IMR-90 (cell line): Measurements from ENCODE around the gene ADD1. TPM values are rescaled to one million over a fixed set of nuclear protein-coding genes. Genes with fewer than 3 reads are reported as not detected.

ENCODE experiments used
- ATAC-seq: fragments of 200-7000 bp; cut with Tn5 transposase; 2 replicates; pipeline ENCODE4 v1.9.1; 2020; ENCODE audit warnings: low read depth, mild to moderate bottlenecking, moderate library complexity
- BruUV-seq: library from RNA; stranded (reverse); fragments of 400-500 nt; replicated peaks from 2 replicates; lab custom pipeline; 2021; lab: Mats Ljungman, UMichigan
- CTCF ChIA-PET: fragments of 300-600 bp; formaldehyde crosslinking; extraction: SDS; loops from one replicate; lab custom pipeline; 2021; ENCODE audit warnings: antibody characterized with exemption; lab: Yijun Ruan, JAX
- POLR2A ChIA-PET: fragments of 300-600 bp; sonication (Branson Sonifier 250); formaldehyde crosslinking; loops from one replicate; lab custom pipeline; 2022; ENCODE audit warnings: antibody characterized with exemption; ENCODE audit not compliant: unreplicated experiment; lab: Charles Lee
- DNase-seq: peaks from one replicate; pipeline ENCODE4 v3.0.0; 2013
- H2AFZ ChIP-seq: replicated peaks from 2 replicates; pipeline ENCODE3; 2013; ENCODE audit warnings: low read length, mild to moderate bottlenecking; ENCODE audit not compliant: poor library complexity
- H2AK5ac ChIP-seq: 2 replicates; pipeline ENCODE4 v1.6.1; 2013; ENCODE audit warnings: low read depth, low read length, inconsistent platforms
- H2AK9ac ChIP-seq: replicated peaks from 2 replicates; pipeline ENCODE3; 2013; ENCODE audit warnings: mild to moderate bottlenecking, low read depth, low read length, moderate library complexity; ENCODE audit not compliant: poor library complexity
- H2BK120ac ChIP-seq: 2 replicates; pipeline ENCODE4 v1.6.1; 2013; ENCODE audit warnings: low read depth, low read length, inconsistent platforms
- H2BK15ac ChIP-seq: 3 replicates; pipeline ENCODE4 v1.6.1; 2013; ENCODE audit warnings: low read depth, low read length, inconsistent platforms
- H2BK20ac ChIP-seq: 2 replicates; pipeline ENCODE4 v1.6.1; 2013; ENCODE audit warnings: low read depth, mild to moderate bottlenecking, inconsistent platforms, low read length, moderate library complexity
- H2BK5ac ChIP-seq: 2 replicates; pipeline ENCODE4 v1.6.1; 2013; ENCODE audit warnings: mild to moderate bottlenecking, low read depth, low read length, inconsistent platforms; ENCODE audit not compliant: poor library complexity, severe bottlenecking
- H3K14ac ChIP-seq: replicated peaks from 2 replicates; pipeline ENCODE4 v1.6.1; 2013; ENCODE audit warnings: low read depth, low read length, inconsistent platforms
- H3K18ac ChIP-seq: 2 replicates; pipeline ENCODE4 v1.6.1; 2013; ENCODE audit warnings: low read depth, low read length, control low read depth
- H3K23ac ChIP-seq: 2 replicates; pipeline ENCODE4 v1.6.1; 2013; ENCODE audit warnings: low read depth, low read length, inconsistent platforms
- H3K27ac ChIP-seq: 2 replicates; pipeline ENCODE4 v1.5.1; 2013; ENCODE audit warnings: mild to moderate bottlenecking, control low read depth, low read length; ENCODE audit not compliant: insufficient read depth
- H3K27me3 ChIP-seq: 2 replicates; pipeline ENCODE4 v1.6.1; 2013; ENCODE audit warnings: low read length; ENCODE audit not compliant: control insufficient read depth, insufficient read depth
- H3K36me3 ChIP-seq: 2 replicates; pipeline ENCODE4 v1.6.1; 2013; ENCODE audit warnings: low read length, mixed read lengths; ENCODE audit not compliant: control insufficient read depth, insufficient read depth
- H3K4ac ChIP-seq: 2 replicates; pipeline ENCODE4 v1.6.1; 2013; ENCODE audit warnings: low read depth, low read length, inconsistent platforms
- H3K4me1 ChIP-seq: 2 replicates; pipeline ENCODE4 v1.6.1; 2013; ENCODE audit warnings: low read length, mixed read lengths; ENCODE audit not compliant: control insufficient read depth, insufficient read depth
- H3K4me2 ChIP-seq: 2 replicates; pipeline ENCODE4 v1.6.1; 2013; ENCODE audit warnings: low read depth, mild to moderate bottlenecking, control low read depth, low read length, moderate library complexity
- H3K4me3 ChIP-seq: 2 replicates; pipeline ENCODE4 v1.5.1; 2013; ENCODE audit warnings: low read depth, mild to moderate bottlenecking, control low read depth, low read length, moderate library complexity; ENCODE audit not compliant: insufficient read depth
- H3K56ac ChIP-seq: 2 replicates; pipeline ENCODE4 v1.6.1; 2013; ENCODE audit warnings: low read length, inconsistent platforms; ENCODE audit not compliant: insufficient read depth; ENCODE audit errors: extremely low read depth
- H3K79me1 ChIP-seq, 2 experiments: 2 replicates each; pipeline ENCODE4 v1.6.1; 2013; ENCODE audit warnings: low read length in 2 of 2, inconsistent platforms in 1 of 2, low read depth in 1 of 2
- H3K9ac ChIP-seq: 2 replicates; pipeline ENCODE4 v1.6.1; 2013; ENCODE audit warnings: low read depth, low read length, control low read depth
- H3K9me1 ChIP-seq: 2 replicates; pipeline ENCODE4 v1.6.1; 2013; ENCODE audit warnings: low read length, inconsistent platforms; ENCODE audit not compliant: insufficient read depth
- H3K9me3 ChIP-seq: 2 replicates; pipeline ENCODE4 v1.6.1; 2013; ENCODE audit warnings: low read length; ENCODE audit not compliant: control insufficient read depth, insufficient read depth
- H4K20me1 ChIP-seq: 2 replicates; pipeline ENCODE4 v1.6.1; 2013; ENCODE audit warnings: low read length, inconsistent platforms; ENCODE audit not compliant: insufficient read depth
- H4K5ac ChIP-seq: 2 replicates; pipeline ENCODE4 v1.6.1; 2013; ENCODE audit warnings: mild to moderate bottlenecking, low read depth, low read length, control low read depth
- H4K8ac ChIP-seq, 2 experiments: 2 replicates each; pipeline ENCODE4 v1.6.1; 2013; ENCODE audit warnings: low read depth in 2 of 2, low read length in 2 of 2, control low read depth in 1 of 2, inconsistent platforms in 1 of 2
- H4K91ac ChIP-seq: 2 replicates; pipeline ENCODE4 v1.6.1; 2013; ENCODE audit warnings: low read depth, low read length, inconsistent platforms; ENCODE audit not compliant: insufficient read depth
- BHLHE40 ChIP-seq: fragments of 150-350 bp; IDR thresholded peaks from 2 replicates; pipeline ENCODE4 v1.6.1; 2016; ENCODE audit warnings: mild to moderate bottlenecking, low read depth, low read length
- CEBPB ChIP-seq: IDR thresholded peaks from 2 replicates; pipeline ENCODE4 v1.6.1; 2012; ENCODE audit warnings: low read depth, low read length, improper control_type of control experiment
- CHD1 ChIP-seq: IDR thresholded peaks from 2 replicates; pipeline ENCODE4 v1.6.1; 2012; ENCODE audit warnings: low read depth, low read length, improper control_type of control experiment
- FOS ChIP-seq: fragments of 150-350 bp; IDR thresholded peaks from 2 replicates; pipeline ENCODE4 v1.6.1; 2016; ENCODE audit warnings: low read depth, low read length
- MAFK ChIP-seq: IDR thresholded peaks from 2 replicates; pipeline ENCODE4 v1.6.1; 2012; ENCODE audit warnings: low read depth, low read length, improper control_type of control experiment
- MAZ ChIP-seq: IDR thresholded peaks from 2 replicates; pipeline ENCODE4 v1.6.1; 2012; ENCODE audit warnings: low read depth, mild to moderate bottlenecking, low read length, improper control_type of control experiment, moderate library complexity, borderline replicate concordance
- MXI1 ChIP-seq: IDR thresholded peaks from 2 replicates; pipeline ENCODE4 v1.6.1; 2012; ENCODE audit warnings: low read depth, mild to moderate bottlenecking, low read length, moderate library complexity, borderline replicate concordance
- NFE2L2 ChIP-seq: fragments of 150-350 bp; IDR thresholded peaks from 2 replicates; pipeline ENCODE4 v1.6.1; 2016; ENCODE audit warnings: low read depth, mild to moderate bottlenecking, low read length
- POLR2A ChIP-seq: IDR thresholded peaks from 2 replicates; pipeline ENCODE4 v1.6.1; 2012; ENCODE audit warnings: mild to moderate bottlenecking, low read depth, low read length
- RAD21 ChIP-seq: IDR thresholded peaks from 2 replicates; pipeline ENCODE4 v1.6.1; 2012; ENCODE audit warnings: low read length, improper control_type of control experiment
- RCOR1 ChIP-seq: IDR thresholded peaks from 2 replicates; pipeline ENCODE4 v1.6.1; 2012; ENCODE audit warnings: mild to moderate bottlenecking, low read length, improper control_type of control experiment; ENCODE audit not compliant: insufficient replicate concordance
- RFX5 ChIP-seq: IDR thresholded peaks from 2 replicates; pipeline ENCODE4 v1.8.0; 2012; ENCODE audit warnings: low read depth, mild to moderate bottlenecking, low read length, moderate library complexity
- SMC3 ChIP-seq: fragments of 150-350 bp; IDR thresholded peaks from 2 replicates; pipeline ENCODE4 v1.6.1; 2016; ENCODE audit warnings: low read depth, mild to moderate bottlenecking, antibody characterized with exemption, low read length, moderate library complexity
- dilution Hi-C: fragments of 300-500 bp; cut with HindIII; formaldehyde crosslinking; loops from one replicate; pipeline ENCODE4 v1.14.3; 2018; ENCODE audit warnings: low sequenced_read_pairs; ENCODE audit not compliant: unreplicated experiment
- in situ Hi-C: fragments of 300-500 bp; cut with MboI; formaldehyde crosslinking; loops from 3 replicates; pipeline ENCODE4 v1.14.3; 2019; ENCODE audit warnings: low sequenced_read_pairs, inconsistent platforms, mixed read lengths
- intact Hi-C: fragments of 100-400 bp; cut with micrococcal nuclease; formaldehyde crosslinking; loops from 2 replicates; pipeline ENCODE4 v1.10.0; 2022
- polyA plus RNA-seq, 3 experiments: library from polyadenylated mRNA; depleted of rRNA; stranded (reverse); fragments of >200 nt; gene quantifications; 2 replicates each; pipeline ENCODE4 v1.2.3, GENCODE V29; 2012; ENCODE audit warnings: low replicate concordance in 1 of 3
- total RNA-seq: library from RNA; depleted of rRNA; stranded (reverse); fragments of >200 nt; gene quantifications from 2 replicates; pipeline ENCODE4 v1.2.3, GENCODE V29; 2012
- TF ChIP-seq, protein P1 (sequence below): fragments of 150-350 bp; IDR thresholded peaks from 2 replicates; pipeline ENCODE4 v1.6.1; 2017; ENCODE audit warnings: mild to moderate bottlenecking, antibody characterized with exemption, low read length, low read depth
- TF ChIP-seq, protein P2 (sequence below): conservative IDR thresholded peaks from 2 replicates; pipeline ENCODE4 v1.5.1; 2012; ENCODE audit warnings: mild to moderate bottlenecking, low read depth, low read length, improper control_type of control experiment
- TF ChIP-seq, protein P3 (sequence below): fragments of 150-350 bp; IDR thresholded peaks from 2 replicates; pipeline ENCODE4 v1.6.1; 2016; ENCODE audit warnings: low read depth, mild to moderate bottlenecking, low read length, moderate library complexity, borderline replicate concordance

The ADD1 gene
- total and polyA plus RNA-seq, 2 of the 4 experiments (the other 2 are of a cell fraction) = 122 to 215 TPM

DNA sequence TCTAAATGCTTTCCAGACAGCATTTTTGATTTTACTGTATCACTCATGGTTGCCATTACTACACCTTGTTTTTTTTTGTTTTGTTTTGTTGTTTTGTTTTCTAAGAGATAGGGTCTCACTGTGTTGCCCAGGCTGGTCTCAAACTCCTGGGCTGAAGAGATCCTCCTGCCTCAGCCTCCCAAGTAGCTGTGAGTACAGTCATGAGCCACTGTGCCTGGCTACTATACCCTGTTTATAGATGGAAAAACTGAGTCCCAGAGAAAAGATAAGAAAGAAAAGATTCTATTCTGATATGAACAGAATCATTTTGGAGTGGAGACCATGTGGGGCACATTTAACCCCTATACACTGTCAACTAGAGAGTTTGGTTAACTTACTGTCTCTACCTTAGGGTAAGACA lies 20.0 kb downstream of the ADD1 start:
- H3K4me3 ChIP-seq = no peak overlapping the region
- POLR2A ChIA-PET = interaction anchor here (0.6 kb wide), 1 partner anchor 10 kb away, joined by 3 read pairs; no protein-coding TSS in a partner anchor

More for the DNA sequence above, 20.0 kb downstream of the ADD1 start:
- in situ Hi-C loops = no loop called here
- Histone ChIP-seq H3K23ac (no peak overlapping the region), H3K27me3 (no peaks in the 10 kb centered on the region), H2BK15ac (no peak overlapping the region), H3K14ac (no peak overlapping the region), H3K56ac (no peak overlapping the region), H3K4ac (no peak overlapping the region), H3K18ac (no peak overlapping the region), H2BK20ac (no peak overlapping the region), H4K8ac (no peak overlapping the region), H3K27ac (no peak overlapping the region), H3K4me1 (peaks cover 42% of the 10 kb centered on the region), H3K9me1 (peaks cover 28% of the 10 kb centered on the region), H3K9me3 (no peaks in the 10 kb centered on the region), H2AFZ (no peak overlapping the region), H2BK5ac (no peak overlapping the region), H3K4me2 (no peak overlapping the region), H2AK5ac (no peak overlapping the region; the same call in 1 of the 2 replicates), H4K20me1 (peaks cover 91% of the 10 kb centered on the region), H3K36me3 (no peaks in the 10 kb centered on the region), H4K91ac (no peak overlapping the region), H4K5ac (no peak overlapping the region), H3K79me1 (peaks cover 22 to 86% of the 10 kb centered on the region in 2 experiments), H3K9ac (no peak overlapping the region), H2BK120ac (no peak overlapping the region), H2AK9ac (no peak overlapping the region)
- no peak for ATAC-seq
- intact Hi-C loops = loop anchor here (2.0 kb wide), 1 partner anchor 99 kb away; no protein-coding TSS in a partner anchor
- DNase-seq = no peak
- BruUV-seq = no TSS peak
- CTCF ChIA-PET = no interaction called here
- TF ChIP-seq RAD21 (no peak), FOS (no peak), BHLHE40 (no peak), MAZ (no peak), MAFK (no peak), NFE2L2 (no peak), MXI1 (no peak), CHD1 (no peak), SMC3 (no peak), RCOR1 (no peak), CEBPB (no peak), RFX5 (no peak), POLR2A (no peak)
- TF ChIP-seq, protein P1, sequence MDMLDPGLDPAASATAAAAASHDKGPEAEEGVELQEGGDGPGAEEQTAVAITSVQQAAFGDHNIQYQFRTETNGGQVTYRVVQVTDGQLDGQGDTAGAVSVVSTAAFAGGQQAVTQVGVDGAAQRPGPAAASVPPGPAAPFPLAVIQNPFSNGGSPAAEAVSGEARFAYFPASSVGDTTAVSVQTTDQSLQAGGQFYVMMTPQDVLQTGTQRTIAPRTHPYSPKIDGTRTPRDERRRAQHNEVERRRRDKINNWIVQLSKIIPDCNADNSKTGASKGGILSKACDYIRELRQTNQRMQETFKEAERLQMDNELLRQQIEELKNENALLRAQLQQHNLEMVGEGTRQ = no peak
- TF ChIP-seq, protein P2, sequence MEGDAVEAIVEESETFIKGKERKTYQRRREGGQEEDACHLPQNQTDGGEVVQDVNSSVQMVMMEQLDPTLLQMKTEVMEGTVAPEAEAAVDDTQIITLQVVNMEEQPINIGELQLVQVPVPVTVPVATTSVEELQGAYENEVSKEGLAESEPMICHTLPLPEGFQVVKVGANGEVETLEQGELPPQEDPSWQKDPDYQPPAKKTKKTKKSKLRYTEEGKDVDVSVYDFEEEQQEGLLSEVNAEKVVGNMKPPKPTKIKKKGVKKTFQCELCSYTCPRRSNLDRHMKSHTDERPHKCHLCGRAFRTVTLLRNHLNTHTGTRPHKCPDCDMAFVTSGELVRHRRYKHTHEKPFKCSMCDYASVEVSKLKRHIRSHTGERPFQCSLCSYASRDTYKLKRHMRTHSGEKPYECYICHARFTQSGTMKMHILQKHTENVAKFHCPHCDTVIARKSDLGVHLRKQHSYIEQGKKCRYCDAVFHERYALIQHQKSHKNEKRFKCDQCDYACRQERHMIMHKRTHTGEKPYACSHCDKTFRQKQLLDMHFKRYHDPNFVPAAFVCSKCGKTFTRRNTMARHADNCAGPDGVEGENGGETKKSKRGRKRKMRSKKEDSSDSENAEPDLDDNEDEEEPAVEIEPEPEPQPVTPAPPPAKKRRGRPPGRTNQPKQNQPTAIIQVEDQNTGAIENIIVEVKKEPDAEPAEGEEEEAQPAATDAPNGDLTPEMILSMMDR = no peak
- TF ChIP-seq, protein P3, sequence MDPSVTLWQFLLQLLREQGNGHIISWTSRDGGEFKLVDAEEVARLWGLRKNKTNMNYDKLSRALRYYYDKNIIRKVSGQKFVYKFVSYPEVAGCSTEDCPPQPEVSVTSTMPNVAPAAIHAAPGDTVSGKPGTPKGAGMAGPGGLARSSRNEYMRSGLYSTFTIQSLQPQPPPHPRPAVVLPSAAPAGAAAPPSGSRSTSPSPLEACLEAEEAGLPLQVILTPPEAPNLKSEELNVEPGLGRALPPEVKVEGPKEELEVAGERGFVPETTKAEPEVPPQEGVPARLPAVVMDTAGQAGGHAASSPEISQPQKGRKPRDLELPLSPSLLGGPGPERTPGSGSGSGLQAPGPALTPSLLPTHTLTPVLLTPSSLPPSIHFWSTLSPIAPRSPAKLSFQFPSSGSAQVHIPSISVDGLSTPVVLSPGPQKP = no peak
- dilution Hi-C loops = no loop called here
